ENCODE results near the gene GON4L.
A peak's percentile ranks its signal among the peaks of the same experiment; 100 is the strongest.
"Not testable (repeated sequence)": the region's sequence is repeated elsewhere in the genome, so short reads cannot be mapped to it uniquely, and the experiment has no call there.

The GON4L gene

DNA sequence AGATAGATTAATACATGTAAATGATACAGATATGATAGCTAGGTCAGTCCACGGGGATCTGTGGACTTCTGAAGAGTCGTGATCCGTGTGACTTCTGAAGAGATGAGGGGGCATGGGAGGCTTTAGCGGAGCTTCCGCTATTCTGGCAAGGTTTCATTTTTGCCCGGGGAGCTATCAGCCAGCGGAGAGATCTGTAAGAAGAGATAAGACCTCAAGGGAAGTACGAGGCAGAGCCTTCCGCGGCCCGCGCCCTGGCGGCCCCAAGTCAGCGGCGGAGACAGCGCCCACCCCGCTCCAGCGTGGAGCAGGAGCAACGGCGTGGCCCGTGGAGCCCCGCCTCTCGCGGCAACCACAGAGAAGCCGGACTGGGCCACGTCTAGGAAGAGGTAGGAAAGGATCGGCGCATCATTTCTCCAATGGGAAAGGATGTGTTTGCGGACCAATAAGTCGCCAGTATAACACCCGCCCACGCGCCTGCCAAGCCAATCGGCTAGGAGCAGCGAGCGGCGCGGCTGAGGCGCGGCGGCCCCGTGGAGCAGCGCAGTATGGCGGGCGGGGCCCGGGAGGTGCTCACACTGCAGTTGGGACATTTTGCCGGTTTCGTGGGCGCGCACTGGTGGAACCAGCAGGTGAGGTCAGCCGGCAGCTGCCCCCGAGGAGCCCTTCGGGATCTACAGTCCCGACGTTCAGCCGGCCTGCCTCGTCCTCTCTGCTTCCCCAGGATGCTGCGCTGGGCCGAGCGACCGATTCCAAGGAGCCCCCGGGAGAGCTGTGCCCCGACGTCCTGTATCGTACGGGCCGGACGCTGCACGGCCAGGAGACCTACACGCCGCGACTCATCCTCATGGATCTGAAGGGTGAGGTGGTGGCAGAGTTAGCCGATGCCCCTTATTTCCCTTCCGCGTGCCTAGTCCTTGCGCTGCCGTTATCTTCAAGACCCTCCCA is 111.5 kb downstream of the GON4L start:
- DNase-seq (ENCODE audit: low read depth in 2 of 2): peak; percentile 77 to 79

DNA sequence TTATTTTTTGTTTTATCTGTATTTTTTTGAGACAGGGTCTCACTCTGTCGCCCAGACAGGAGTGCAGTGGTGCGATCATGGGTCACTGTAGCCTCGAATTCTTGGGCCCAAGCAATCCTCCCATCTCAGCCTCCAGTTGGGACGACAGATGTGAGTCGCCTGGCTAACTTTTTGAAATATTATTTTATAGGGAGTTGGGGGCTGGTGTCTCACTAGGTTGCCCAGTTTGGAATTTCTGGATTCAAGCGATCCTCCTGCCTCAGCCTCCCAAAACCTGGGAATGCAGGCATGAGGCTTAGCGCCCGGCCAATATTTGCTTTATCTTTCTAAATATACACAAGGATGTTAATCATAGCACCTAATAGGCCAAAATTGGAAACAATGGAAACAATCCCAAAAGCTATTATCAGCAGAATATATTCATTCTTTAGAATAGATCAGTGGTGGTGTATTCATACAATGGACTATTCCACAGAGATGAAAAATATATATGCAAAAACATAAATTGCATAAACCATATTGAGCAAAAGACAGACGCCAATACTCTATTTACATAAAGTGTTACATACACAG is 112.2 kb downstream of the GON4L start:
- DNase-seq (ENCODE audit: low read depth in 2 of 2): no peak

DNA sequence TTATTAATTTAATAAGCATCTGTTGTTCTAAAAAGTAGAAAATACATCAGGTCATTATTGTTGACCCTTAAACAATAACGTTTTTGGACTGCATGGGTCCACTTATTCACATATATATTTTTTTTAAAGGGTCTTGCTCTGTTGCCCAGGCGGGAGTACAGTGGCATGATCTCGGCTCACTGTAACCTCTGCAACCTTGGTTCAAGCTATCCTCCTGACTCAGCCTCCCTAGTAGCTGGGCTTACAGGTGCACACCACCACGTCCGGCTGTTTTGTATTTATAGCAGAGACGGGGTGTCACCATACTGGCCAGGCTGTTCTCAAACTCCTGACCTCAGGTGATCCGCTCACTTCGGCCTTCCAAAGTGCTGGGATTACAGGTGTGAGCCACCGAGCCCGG is 115.1 kb downstream of the GON4L start:
- DNase-seq (ENCODE audit: low read depth in 2 of 2): no peak

DNA sequence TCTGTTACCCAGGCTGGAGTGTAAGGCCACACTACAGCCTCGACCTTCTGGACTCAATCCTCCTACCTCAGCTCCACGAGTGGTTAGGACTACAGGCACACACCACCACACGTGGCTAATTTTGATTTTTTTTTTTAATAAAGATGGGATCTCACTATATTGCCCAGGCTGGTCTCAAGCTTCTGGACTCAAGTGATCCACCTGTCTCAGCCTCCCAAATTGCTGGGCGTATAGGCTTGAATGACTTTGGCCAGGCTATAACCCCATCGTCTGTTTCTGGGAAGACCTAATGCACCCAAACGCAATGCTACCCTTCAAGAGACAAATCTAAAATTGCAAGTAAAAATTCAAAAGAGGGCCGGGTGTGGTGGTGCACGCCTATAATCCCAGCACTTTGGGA is 116.0 kb downstream of the GON4L start:
- DNase-seq (ENCODE audit: low read depth in 2 of 2): no peak

DNA sequence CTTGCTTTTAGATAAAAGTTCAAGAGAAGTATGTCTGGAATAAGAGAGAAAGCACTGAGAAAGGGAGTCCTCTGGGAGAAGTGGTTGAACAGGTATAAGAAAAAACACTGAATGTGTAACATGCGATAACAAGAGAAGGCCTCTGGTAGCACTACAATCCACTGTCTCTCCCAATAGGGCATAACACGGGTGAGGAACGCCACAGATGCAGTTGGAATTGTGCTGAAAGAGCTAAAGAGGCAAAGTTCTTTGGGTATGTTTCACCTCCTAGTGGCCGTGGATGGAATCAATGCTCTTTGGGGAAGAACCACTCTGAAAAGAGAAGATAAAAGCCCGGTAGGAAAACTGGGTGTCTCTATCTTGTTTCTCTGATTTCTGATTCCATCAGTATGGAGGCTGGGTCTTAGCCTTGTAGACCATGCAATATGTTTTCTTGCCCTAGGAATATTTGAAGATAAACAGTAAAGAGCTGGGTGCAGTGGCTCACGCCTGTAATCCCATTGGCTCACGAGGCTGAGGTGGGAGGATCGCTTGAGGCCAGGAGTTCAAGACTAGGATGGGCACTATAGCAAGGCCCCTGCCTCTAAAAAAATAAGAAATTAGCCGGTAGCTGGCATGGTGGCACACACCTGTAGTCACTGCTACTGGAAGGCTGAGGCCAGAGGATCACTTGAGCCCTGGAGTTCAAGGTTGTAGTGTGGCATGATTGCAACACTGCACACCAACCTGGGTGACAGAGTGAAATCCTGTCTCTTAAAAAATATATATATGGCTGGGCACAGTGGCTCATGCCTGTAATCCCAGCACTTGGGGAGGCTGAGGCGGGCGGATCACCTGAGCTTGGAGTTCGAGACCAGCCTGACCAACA is 127.7 kb downstream of the GON4L start:
- DNase-seq (ENCODE audit: low read depth in 2 of 2): peak in 1 of 2 donors; percentile 5

DNA sequence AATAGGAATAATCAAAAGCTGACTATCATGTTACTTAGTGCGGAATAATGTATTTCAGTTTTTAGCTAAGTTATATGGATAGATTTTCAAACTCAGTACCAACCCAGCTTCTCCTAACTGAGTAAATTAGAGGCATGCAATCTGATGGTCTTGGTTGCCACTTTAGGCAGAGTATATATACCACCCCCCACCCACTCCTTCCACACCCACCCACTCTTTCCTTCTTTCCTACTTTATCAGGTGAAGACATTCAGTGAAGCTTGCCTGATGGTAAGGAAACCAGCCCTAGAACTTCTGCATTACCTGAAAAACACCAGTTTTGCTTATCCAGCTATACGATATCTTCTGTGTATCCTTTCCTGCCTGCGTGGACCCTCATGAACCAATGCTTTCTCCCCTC is 131.9 kb downstream of the GON4L start:
- DNase-seq (ENCODE audit: low read depth in 2 of 2): no peak

DNA sequence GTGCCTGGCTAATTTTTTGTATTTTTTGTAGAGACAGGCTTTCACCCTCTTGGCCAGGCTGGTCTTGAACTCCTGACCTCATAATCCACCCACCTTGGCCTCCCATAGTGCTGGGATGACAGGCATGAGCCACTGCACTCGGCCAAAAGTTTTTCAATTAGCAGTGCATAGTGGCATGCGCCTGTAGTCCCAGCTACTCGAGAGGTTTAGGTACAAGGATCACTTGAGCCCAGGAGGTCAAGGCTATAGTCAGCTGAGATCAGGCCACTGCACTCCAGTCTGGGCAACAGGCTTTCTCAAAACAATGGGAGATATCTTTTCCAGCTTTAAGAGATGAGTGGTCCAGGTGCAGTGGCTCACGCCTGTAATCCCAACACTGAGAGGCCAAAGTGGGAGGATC is 137.3 kb downstream of the GON4L start:
- DNase-seq (ENCODE audit: low read depth in 2 of 2): no peak

DNA sequence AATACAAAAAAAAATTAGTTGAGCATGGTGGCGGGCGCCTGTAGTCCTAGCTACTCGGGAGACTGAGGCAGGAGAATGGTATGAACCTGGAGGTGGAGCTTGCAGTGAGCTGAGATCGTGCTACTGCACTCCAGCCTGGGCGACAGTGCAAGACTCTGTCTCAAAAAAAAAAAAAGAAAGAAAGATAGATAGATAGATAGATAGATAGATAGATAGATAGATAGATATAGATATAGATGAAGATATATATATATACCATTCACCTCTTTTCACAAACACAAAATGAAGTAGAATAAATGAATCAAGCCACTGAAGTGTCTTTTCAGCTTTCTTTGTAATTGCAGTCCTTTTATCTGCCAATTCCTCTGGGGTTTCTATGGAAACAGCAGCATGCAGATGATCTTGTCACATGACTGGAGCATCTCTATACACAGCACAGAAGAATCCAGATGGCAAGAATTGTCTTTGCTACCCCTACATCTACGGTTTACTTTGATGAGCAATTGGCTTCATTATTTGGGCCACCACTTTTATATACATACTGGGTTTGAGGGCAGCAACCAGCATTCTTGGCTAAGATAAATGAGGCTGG is 138.4 kb downstream of the GON4L start:
- not testable (repeated sequence) for DNase-seq (ENCODE audit: low read depth in 2 of 2)

DNA sequence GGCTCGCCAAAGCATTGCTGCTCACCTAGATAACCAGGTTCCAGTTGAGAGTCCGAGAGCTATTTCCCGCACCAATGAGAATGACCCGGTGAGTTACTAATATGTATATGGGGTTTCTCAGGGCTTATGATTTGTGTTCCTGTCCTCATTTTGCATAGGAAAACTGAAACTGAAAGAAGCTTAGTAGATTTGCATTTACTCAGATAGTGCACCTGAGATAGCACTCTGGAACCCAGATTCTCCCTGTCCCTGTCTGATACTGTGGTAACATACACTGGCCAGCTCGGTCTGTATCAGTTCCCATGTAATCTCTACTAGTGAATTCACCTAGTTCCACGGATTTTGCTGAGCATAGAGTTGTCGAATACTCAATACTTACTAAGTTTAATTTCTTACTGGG is 140.0 kb downstream of the GON4L start:
- no peak for DNase-seq (ENCODE audit: low read depth in 2 of 2)

DNA sequence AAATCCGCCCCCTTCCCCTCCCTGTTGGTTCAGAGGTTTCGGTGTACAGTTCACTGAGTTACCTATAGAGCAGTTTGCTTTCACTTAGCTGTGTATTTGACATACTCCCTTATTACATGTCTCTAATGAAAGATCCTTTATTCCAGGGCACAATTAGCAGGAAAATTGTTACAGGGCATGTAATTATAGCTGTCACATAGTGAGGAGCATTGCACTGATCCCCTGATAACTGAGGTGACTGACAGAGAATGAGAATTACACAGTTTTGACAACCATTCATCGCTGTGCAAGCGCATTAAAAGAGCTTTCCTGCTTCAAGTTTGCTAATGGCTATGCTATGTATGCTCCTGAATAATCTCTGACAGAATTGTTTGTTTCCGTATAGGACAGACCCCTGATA is 141.2 kb downstream of the GON4L start:
- DNase-seq (ENCODE audit: low read depth in 2 of 2): no peak

DNA sequence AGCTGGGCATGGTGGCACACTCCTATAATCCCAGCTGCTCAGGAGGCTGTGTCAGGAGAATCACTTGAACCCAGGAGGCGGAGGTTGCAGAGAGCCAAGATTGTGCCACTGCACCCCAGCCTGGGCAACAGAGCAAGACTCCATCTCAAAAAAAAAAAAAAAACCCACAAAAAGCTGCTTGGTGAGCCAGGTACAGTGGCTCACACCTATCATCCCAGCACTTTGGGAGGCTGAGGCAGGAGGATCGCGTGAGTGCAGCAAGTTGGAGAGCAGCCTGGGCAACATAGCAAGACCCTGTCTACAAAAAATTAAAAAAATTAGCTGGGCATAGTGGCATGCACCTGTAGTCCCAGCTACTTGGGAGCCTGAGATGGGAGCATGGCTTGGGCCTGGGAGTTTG is 142.0 kb downstream of the GON4L start:
- DNase-seq (ENCODE audit: low read depth in 2 of 2): not testable (repeated sequence)

DNA sequence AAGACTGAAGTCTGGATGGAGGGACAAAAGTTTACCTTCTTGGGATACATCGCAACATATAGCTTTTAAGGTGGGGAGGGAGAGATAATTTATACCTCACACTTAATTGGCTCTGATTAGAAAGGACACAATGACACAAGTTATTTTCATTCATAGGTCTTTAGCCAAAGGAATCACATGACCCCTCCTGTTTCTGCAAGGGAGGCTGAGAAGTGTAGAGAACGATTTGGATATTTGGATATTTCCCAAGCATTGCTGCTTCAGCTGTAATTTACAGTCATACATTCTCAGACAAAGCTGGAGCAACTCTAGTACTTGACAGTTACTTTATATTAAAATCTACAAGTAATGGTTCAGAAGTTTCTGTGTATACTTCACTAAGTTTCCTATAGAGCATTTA is 143.9 kb downstream of the GON4L start:
- no peak for DNase-seq (ENCODE audit: low read depth in 2 of 2)

DNA sequence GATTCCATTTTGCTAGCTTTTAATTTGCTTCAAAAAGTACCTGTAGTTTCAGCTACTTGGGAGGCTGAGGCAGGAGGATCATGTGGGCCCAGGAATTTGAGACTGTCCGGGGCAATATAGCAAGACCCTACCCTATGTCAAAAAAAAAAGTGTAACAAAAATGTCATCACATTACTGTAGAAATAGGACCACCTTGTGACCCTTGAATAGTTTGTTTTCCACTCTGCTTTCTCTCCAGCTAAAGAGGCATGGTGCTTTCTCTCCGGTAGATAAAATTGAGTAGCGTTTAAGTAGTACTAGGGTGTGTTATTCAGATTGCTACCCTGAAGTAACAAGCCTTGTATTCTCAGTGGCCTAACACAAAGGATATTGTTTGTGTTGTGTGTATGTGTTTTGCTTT is 144.4 kb downstream of the GON4L start:
- DNase-seq (ENCODE audit: low read depth in 2 of 2): not testable (repeated sequence)

DNA sequence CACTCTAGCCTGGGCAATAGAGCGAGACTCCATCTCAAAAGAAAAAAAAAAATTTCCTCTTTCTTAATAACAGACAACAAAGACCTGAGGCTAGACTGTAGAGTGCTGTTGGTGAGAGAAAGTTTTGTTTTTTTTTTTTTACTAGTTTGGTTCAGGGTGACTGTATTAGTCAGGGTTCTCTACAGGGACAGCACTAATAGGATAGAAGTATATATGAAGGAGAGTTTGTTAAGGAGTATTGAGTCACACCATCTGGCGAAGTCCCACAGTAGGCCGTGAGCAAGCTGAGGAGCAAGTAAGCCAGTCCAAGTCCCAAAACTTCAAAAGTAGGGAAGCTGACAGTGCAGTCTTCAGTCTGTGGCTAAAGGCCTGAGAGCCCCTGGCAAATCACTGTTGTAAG is 145.6 kb downstream of the GON4L start:
- DNase-seq (ENCODE audit: low read depth in 2 of 2): not testable (repeated sequence)

DNA sequence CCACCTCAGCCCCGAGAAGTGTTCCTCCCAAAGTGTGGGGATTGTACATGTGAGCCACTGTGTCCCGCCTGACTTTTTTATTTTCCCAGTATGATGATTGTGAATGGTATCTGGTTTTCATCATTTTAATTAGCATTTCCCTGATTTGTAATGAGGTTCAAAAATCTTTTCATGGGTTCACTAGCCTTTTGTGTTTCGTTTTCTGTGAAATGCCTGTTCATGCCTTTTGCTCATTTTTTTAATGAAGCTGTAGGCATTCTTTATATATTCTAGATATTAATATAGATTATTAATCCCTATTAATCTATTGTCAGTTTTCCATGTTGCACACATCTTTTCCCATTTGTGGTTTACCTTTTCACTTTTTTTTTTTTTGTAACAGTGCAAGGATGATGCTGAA is 147.6 kb downstream of the GON4L start:
- no peak for DNase-seq (ENCODE audit: low read depth in 2 of 2)

DNA sequence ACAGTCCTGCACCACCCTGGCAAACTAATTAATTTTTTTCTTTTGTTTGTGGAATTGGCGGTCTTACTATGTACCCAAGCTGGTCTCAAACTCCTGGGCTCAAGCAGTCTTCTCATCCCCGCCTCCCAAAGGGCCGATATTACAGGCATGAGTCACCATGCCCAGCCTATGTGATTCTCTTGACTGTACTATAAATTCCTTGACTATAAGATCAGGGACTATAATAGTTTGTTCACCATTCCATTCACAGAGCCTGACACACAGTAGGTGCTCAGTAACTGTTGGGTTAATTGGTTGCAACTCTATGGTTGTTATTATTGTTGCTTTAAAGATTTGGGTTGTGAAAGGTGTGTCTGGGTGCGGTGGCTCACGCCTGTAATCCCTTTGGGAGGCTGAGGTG is 150.9 kb downstream of the GON4L start:
- DNase-seq (ENCODE audit: low read depth in 2 of 2): no peak

DNA sequence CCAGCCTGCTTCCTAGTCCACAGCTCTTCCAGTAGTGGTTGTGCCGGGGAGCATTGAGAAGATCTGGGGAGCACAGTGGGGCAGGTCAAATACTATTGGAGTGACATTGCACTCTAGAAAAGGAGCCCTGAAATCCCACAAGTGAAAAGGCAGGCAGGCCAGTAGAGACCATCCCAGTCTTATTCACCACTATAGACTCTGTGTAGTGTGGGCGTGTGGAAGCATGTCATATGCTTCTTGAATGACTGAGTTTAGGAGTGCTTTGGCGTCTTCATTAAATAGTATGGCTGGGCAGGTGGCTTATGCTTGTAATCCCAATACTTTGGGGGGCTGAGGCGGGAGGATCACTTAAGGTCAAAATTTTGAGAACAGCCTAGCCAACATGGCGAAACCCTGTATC is 152.6 kb downstream of the GON4L start:
- not testable (repeated sequence) for DNase-seq (ENCODE audit: low read depth in 2 of 2)

DNA sequence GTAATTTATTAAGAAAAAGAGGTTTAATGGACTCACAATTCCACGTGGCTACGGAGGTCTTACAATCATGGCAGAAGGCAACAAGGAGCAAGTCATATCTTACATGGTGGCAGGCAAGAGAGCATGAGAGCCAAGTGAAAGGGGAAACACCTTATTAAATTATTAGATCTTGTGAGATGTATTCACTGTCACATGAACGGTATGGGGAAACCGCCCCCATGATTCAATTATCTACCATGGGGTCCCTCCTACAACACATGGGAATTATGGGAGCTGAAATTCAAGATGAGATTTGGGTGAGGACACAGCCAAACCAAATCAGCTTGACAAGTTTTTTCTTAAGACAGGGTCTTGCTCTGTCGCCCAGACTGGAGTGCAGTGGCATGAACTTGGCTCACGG is 153.8 kb downstream of the GON4L start:
- no peak for DNase-seq (ENCODE audit: low read depth in 2 of 2)

DNA sequence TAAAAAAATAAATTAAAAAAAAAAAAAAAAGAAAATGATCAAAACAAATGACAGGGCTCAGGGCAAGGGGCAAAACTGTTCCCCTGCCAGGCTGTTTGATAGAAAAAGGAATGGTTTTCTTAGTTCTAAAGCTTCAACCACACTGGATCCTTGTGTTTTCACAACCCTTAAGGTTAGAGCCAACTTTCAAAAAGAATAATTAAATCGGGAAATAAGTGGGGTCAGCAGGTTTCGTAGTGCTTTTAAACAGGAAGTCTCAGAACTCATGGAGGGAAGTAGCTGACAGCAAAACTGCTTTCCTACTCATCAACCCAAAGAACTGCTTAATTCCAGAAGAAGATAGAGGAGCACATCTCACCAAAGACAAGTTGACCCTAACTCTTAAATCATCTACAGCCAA is 155.3 kb downstream of the GON4L start:
- not testable (repeated sequence) for DNase-seq (ENCODE audit: low read depth in 2 of 2)

Data from stimulated activated CD8-positive, alpha-beta memory T cell treated with anti-CD3 and anti-CD28 coated beads, Interleukin-7, amount 100 ng/mL, for 1 hour (primary cell).